Astrocyte of the spinal cord (primary cell): Measurements from ENCODE around the gene C9orf85.

Experiments used
- DNase-seq: peaks from one replicate; pipeline ENCODE4 v3.0.0; 2011; ENCODE audit warnings: low read depth, low spot score
- H3K4me3 ChIP-seq: 2 replicates; pipeline ENCODE4 v1.5.1; 2011; ENCODE audit warnings: low read depth, mild to moderate bottlenecking, low read length, moderate library complexity
- CTCF ChIP-seq: IDR thresholded peaks from 2 replicates; pipeline ENCODE4 v1.5.1; 2012; ENCODE audit warnings: low read depth, mild to moderate bottlenecking, low read length, inconsistent platforms
- in situ Hi-C: cut with HindIII; loops from 2 replicates; pipeline ENCODE4 v1.10.0; 2017; ENCODE audit warnings: low sequenced_read_pairs

Gene C9orf85

GRCh38 chr9:71925834-71926233 is 14.4 kb downstream of the C9orf85 start:
- H3K4me3 ChIP-seq = no peak overlapping the region
- no peak for TF ChIP-seq CTCF
- no peak for DNase-seq
- in situ Hi-C loops = no loop called here

- DNase-seq = no peak
- in situ Hi-C loops = no loop called here
- no peak for TF ChIP-seq CTCF
- H3K4me3 ChIP-seq = no peak overlapping the region
Measured at GRCh38 chr9:71928376-71928775, 16.9 kb downstream of the C9orf85 start.

- H3K4me3 ChIP-seq = no peak overlapping the region
- in situ Hi-C loops = no loop called here
- TF ChIP-seq CTCF = no peak
- DNase-seq = no peak
Measured at GRCh38 chr9:71928806-71929205, 17.4 kb downstream of the C9orf85 start.

GRCh38 chr9:71929223-71929622 is 17.8 kb downstream of the C9orf85 start:
- no peak overlapping the region for H3K4me3 ChIP-seq
- in situ Hi-C loops = no loop called here
- DNase-seq = no peak
- no peak for TF ChIP-seq CTCF

- DNase-seq = peak; percentile 26
- H3K4me3 ChIP-seq = no peak overlapping the region
- TF ChIP-seq CTCF = no peak
- in situ Hi-C loops = no loop called here
Measured at GRCh38 chr9:71929791-71930440, 18.5 kb downstream of the C9orf85 start.

- no peak overlapping the region for H3K4me3 ChIP-seq
- no peak for DNase-seq
- TF ChIP-seq CTCF = no peak
- in situ Hi-C loops = no loop called here
Measured at GRCh38 chr9:71931166-71931565, 19.7 kb downstream of the C9orf85 start.

GRCh38 chr9:71936066-71936465 is 24.6 kb downstream of the C9orf85 start:
- no peak overlapping the region for H3K4me3 ChIP-seq
- no peak for DNase-seq
- TF ChIP-seq CTCF = no peak
- in situ Hi-C loops = no loop called here
